ENCODE results near the gene OSBPL2. TPM values are rescaled to one million over a fixed set of nuclear protein-coding genes. Genes with fewer than 3 reads are reported as not detected.

OSBPL2 gene
- total and polyA plus RNA-seq, 2 donors (not counting 1 experiment from before 2014, with no cell fraction given) = 28.1 to 74.3 TPM

GRCh38 chr20:62208795-62209755 is 29.2 kb upstream of the OSBPL2 start:
- intact Hi-C loops (cut with micrococcal nuclease) = no loop called here
- Histone ChIP-seq H3K9me3 (ENCODE audit: control extremely low read depth in 1 of 3, control insufficient read depth in 2 of 3, insufficient read depth in 1 of 3, low read length in 2 of 3) (no peaks in the 10 kb centered on the region), H2AFZ (ENCODE audit: insufficient read depth, low read depth, low read length, poor library complexity, severe bottlenecking) (no peak overlapping the region), H3K4me2 (replicated peaks; ENCODE audit: low read depth, low read length, poor library complexity, severe bottlenecking) (no peak overlapping the region), H3K27ac (ENCODE audit: low read length in 2 of 2) (no peak overlapping the region), H3K27me3 (replicated peaks in 1 of 4; ENCODE audit: control extremely low read depth in 1 of 4, control insufficient read depth in 3 of 4, insufficient read depth in 4 of 4, low read length in 3 of 4) (peaks cover 0 to 28% (median 11%) of the 10 kb centered on the region in 4 experiments), H3K79me2 (ENCODE audit: control insufficient read depth, insufficient read depth, low read length) (no peaks in the 10 kb centered on the region), H3K4me3 (ENCODE audit: control extremely low read depth in 1 of 5, extremely low read depth in 1 of 5, insufficient read depth in 1 of 5, low read depth in 2 of 5, low read length in 4 of 5) (no peak overlapping the region), H4K20me1 (ENCODE audit: control insufficient read depth, insufficient read depth, low read length, poor library complexity, severe bottlenecking) (no peaks in the 10 kb centered on the region), H3K9ac (ENCODE audit: low read length) (no peak overlapping the region), H3K36me3 (replicated peaks in 1 of 2; ENCODE audit: control extremely low read depth in 1 of 2, control insufficient read depth in 1 of 2, extremely low read depth in 1 of 2, insufficient read depth in 2 of 2, low read length in 1 of 2) (no peaks in the 10 kb centered on the region), H3K4me1 (ENCODE audit: control insufficient read depth in 2 of 2, insufficient read depth in 2 of 2, low read length in 2 of 2) (no peaks in the 10 kb centered on the region)
- H3K27me3 Mint-ChIP-seq = peaks cover 7% of the 10 kb centered on the region
- ChIA-PET POLR2A (no interaction called here), CTCF (no interaction called here)
- DNase-seq (no peak), ATAC-seq (ENCODE audit: low read depth) (no peak)
- WGBS (ENCODE audit: insufficient coverage) = 68% methylated on average over 25 of the region's 27 CpGs
- no peaks in the 10 kb centered on the region for H3K9me3 Mint-ChIP-seq (ENCODE audit: insufficient read depth)
- TF ChIP-seq CTCF (IDR thresholded peaks at IDR 0.05) = no peak
- TF ChIP-seq EZH2 (IDR thresholded peaks at IDR 0.05; ENCODE audit: borderline replicate concordance, insufficient read depth, low read depth, low read length, poor library complexity, severe bottlenecking) = no peak
- no peak overlapping the region for H3K4me3 Mint-ChIP-seq
- H3K4me1 Mint-ChIP-seq = no peaks in the 10 kb centered on the region
- no peak overlapping the region for H3K27ac Mint-ChIP-seq

GRCh38 chr20:62209850-62210495 is 28.3 kb upstream of the OSBPL2 start:
- TF ChIP-seq EZH2 (IDR thresholded peaks at IDR 0.05; ENCODE audit: borderline replicate concordance, insufficient read depth, low read depth, low read length, poor library complexity, severe bottlenecking) (no peak), CTCF (IDR thresholded peaks at IDR 0.05) (no peak)
- H3K79me2 ChIP-seq (ENCODE audit: control insufficient read depth, insufficient read depth, low read length) = no peaks in the 10 kb centered on the region
- POLR2A ChIA-PET = no interaction called here
- intact Hi-C loops (cut with micrococcal nuclease) = no loop called here
- CTCF ChIA-PET = no interaction called here
- Mint-ChIP-seq H3K9me3 (ENCODE audit: insufficient read depth) (no peaks in the 10 kb centered on the region), H3K4me3 (no peak overlapping the region), H3K27me3 (peaks cover 13% of the 10 kb centered on the region), H3K4me1 (no peaks in the 10 kb centered on the region), H3K27ac (no peak overlapping the region)
- H3K36me3 ChIP-seq (replicated peaks in 1 of 2; ENCODE audit: control extremely low read depth in 1 of 2, control insufficient read depth in 1 of 2, extremely low read depth in 1 of 2, insufficient read depth in 2 of 2, low read length in 1 of 2) = no peaks in the 10 kb centered on the region
- 75% methylated on average over 12 of the region's 17 CpGs for whole genome bisulfite sequencing (ENCODE audit: insufficient coverage)
- H3K9ac ChIP-seq (ENCODE audit: low read length) = no peak overlapping the region
- no peaks in the 10 kb centered on the region for H3K9me3 ChIP-seq (ENCODE audit: control extremely low read depth in 1 of 3, control insufficient read depth in 2 of 3, insufficient read depth in 1 of 3, low read length in 2 of 3)
- H3K4me1 ChIP-seq (ENCODE audit: control insufficient read depth in 2 of 2, insufficient read depth in 2 of 2, low read length in 2 of 2) = no peaks in the 10 kb centered on the region
- H4K20me1 ChIP-seq (ENCODE audit: control insufficient read depth, insufficient read depth, low read length, poor library complexity, severe bottlenecking) = no peaks in the 10 kb centered on the region
- H3K4me3 ChIP-seq (ENCODE audit: control extremely low read depth in 1 of 5, extremely low read depth in 1 of 5, insufficient read depth in 1 of 5, low read depth in 2 of 5, low read length in 4 of 5) = no peak overlapping the region
- H2AFZ ChIP-seq (ENCODE audit: insufficient read depth, low read depth, low read length, poor library complexity, severe bottlenecking) = no peak overlapping the region
- peaks cover 0 to 36% (median 11%) of the 10 kb centered on the region in 4 experiments for H3K27me3 ChIP-seq (replicated peaks in 1 of 4; ENCODE audit: control extremely low read depth in 1 of 4, control insufficient read depth in 3 of 4, insufficient read depth in 4 of 4, low read length in 3 of 4)
- H3K4me2 ChIP-seq (replicated peaks; ENCODE audit: low read depth, low read length, poor library complexity, severe bottlenecking) = no peak overlapping the region
- ATAC-seq (ENCODE audit: low read depth) (no peak), DNase-seq (no peak)
- no peak overlapping the region for H3K27ac ChIP-seq (ENCODE audit: low read length in 2 of 2)
